Retinal pigment epithelial cell (primary cell): ENCODE data around the gene FAM184B.
A peak's percentile ranks its signal among the peaks of the same experiment; 100 is the strongest.

Experiments
- DNase-seq: peaks from one replicate; pipeline ENCODE4 v3.0.0-alpha.2; 2010; ENCODE audit warnings: low read depth
- H3K4me3 ChIP-seq: 2 replicates; pipeline ENCODE4 v1.5.1; 2011; ENCODE audit warnings: mild to moderate bottlenecking, low read length, control low read depth, moderate library complexity
- CTCF ChIP-seq: conservative IDR thresholded peaks from 2 replicates; pipeline ENCODE4 v1.5.1; 2011; ENCODE audit warnings: low read depth, low read length, control low read depth, inconsistent platforms

The FAM184B gene

GRCh38 chr4:17657090-17657489 lies 124.3 kb downstream of the FAM184B start:
- no peak for TF ChIP-seq CTCF
- H3K4me3 ChIP-seq: no peak overlapping the region
- no peak for DNase-seq

GRCh38 chr4:17654701-17655100 lies 126.7 kb downstream of the FAM184B start:
- TF ChIP-seq CTCF: no peak
- no peak for DNase-seq
- no peak overlapping the region for H3K4me3 ChIP-seq

GRCh38 chr4:17650406-17650805 lies 131.0 kb downstream of the FAM184B start:
- no peak for TF ChIP-seq CTCF

GRCh38 chr4:17647927-17648326 lies 133.5 kb downstream of the FAM184B start:
- no peak overlapping the region for H3K4me3 ChIP-seq
- no peak for DNase-seq
- TF ChIP-seq CTCF: peak; percentile 12

More at GRCh38 chr4:17650406-17650805, 131.0 kb downstream of the FAM184B start:
- no peak overlapping the region for H3K4me3 ChIP-seq
- no peak for DNase-seq

- H3K4me3 ChIP-seq: no peak overlapping the region
- no peak for TF ChIP-seq CTCF
- no peak for DNase-seq
Measured at GRCh38 chr4:17647176-17647806, 134.1 kb downstream of the FAM184B start.

- no peak overlapping the region for H3K4me3 ChIP-seq
- no peak for DNase-seq
- no peak for TF ChIP-seq CTCF
Measured at GRCh38 chr4:17646693-17647092, 134.7 kb downstream of the FAM184B start.

GRCh38 chr4:17642398-17642783 lies 139.0 kb downstream of the FAM184B start:
- H3K4me3 ChIP-seq: no peak overlapping the region
- no peak for DNase-seq
- no peak for TF ChIP-seq CTCF
